GM23338 (cell line): ENCODE results near the gene SIVA1. TPM values are rescaled to one million over a fixed set of nuclear protein-coding genes. Genes with fewer than 3 reads are reported as not detected.
A peak's percentile ranks its signal among the peaks of the same experiment; 100 is the strongest.

Experiments used
- ATAC-seq: fragments of 200-7000 bp; cut with Tn5 transposase; 3 replicates; pipeline ENCODE4 v1.9.1; 2020
- DNase-seq: peaks from one replicate; pipeline ENCODE4 v3.0.0-alpha.2; 2015; ENCODE audit warnings: low spot score
- H2AFZ ChIP-seq: fragments of 200-600 bp; sonication (generic); 2 replicates; pipeline ENCODE4 v1.8.0; 2016; ENCODE audit warnings: antibody characterized with exemption, mild to moderate bottlenecking, moderate library complexity
- H3F3A ChIP-seq: fragments of 200-600 bp; sonication (generic); replicated peaks from 2 replicates; pipeline ENCODE4 v1.8.0; 2017; ENCODE audit warnings: antibody characterized with exemption, mixed run types, low read depth
- H3K27ac ChIP-seq: fragments of 200-600 bp; sonication (generic); 2 replicates; pipeline ENCODE4 v1.6.1; 2016; ENCODE audit warnings: low read depth
- H3K27me3 ChIP-seq: fragments of 200-600 bp; sonication (generic); 2 replicates; pipeline ENCODE4 v1.8.0; 2016; ENCODE audit warnings: mild to moderate bottlenecking, mixed run types, moderate library complexity; ENCODE audit not compliant: insufficient read depth
- H3K36me3 ChIP-seq: fragments of 200-600 bp; sonication (generic); 2 replicates; pipeline ENCODE4 v1.8.0; 2016; ENCODE audit warnings: mild to moderate bottlenecking; ENCODE audit not compliant: insufficient read depth
- H3K4me1 ChIP-seq: fragments of 200-600 bp; sonication (generic); 2 replicates; pipeline ENCODE4 v1.8.0; 2016; ENCODE audit warnings: mild to moderate bottlenecking, moderate library complexity; ENCODE audit not compliant: insufficient read depth
- H3K4me2 ChIP-seq: fragments of 200-600 bp; sonication (generic); 2 replicates; pipeline ENCODE4 v1.7.1; 2017; ENCODE audit warnings: mixed run types
- H3K4me3 ChIP-seq: fragments of 200-600 bp; sonication (generic); 2 replicates; pipeline ENCODE4 v1.6.1; 2016; ENCODE audit warnings: mixed run types
- H3K79me2 ChIP-seq: fragments of 200-600 bp; sonication (generic); replicated peaks from 2 replicates; pipeline ENCODE4 v1.8.0; 2017; ENCODE audit warnings: mild to moderate bottlenecking; ENCODE audit not compliant: insufficient read depth
- H3K9me2 ChIP-seq: fragments of 200-600 bp; sonication (generic); 2 replicates; pipeline ENCODE4 v1.8.0; 2017; ENCODE audit not compliant: insufficient read depth
- H4K20me1 ChIP-seq: fragments of 200-600 bp; sonication (generic); replicated peaks from 2 replicates; pipeline ENCODE4 v1.8.0; 2017; ENCODE audit warnings: mild to moderate bottlenecking; ENCODE audit not compliant: insufficient read depth
- H3K27ac Mint-ChIP-seq: 2 replicates; pipeline ENCODE4 v1.8.0; 2020; ENCODE audit warnings: inconsistent platforms, mild to moderate bottlenecking, moderate library complexity, mixed read lengths
- H3K27me3 Mint-ChIP-seq: 3 replicates; pipeline ENCODE4 v1.8.0; 2022; ENCODE audit warnings: low read depth, mild to moderate bottlenecking, moderate library complexity, mixed read lengths, inconsistent platforms; ENCODE audit not compliant: insufficient read depth, poor library complexity
- H3K36me3 Mint-ChIP-seq: 3 replicates; pipeline ENCODE4 v1.8.0; 2021; ENCODE audit warnings: low read depth, mild to moderate bottlenecking, inconsistent platforms, moderate library complexity, mixed read lengths
- H3K4me1 Mint-ChIP-seq: 3 replicates; pipeline ENCODE4 v1.8.0; 2020; ENCODE audit warnings: mild to moderate bottlenecking, inconsistent platforms, mixed read lengths
- H3K4me3 Mint-ChIP-seq: 3 replicates; pipeline ENCODE4 v1.8.0; 2021; ENCODE audit warnings: moderate library complexity, mild to moderate bottlenecking, inconsistent platforms, mixed read lengths
- H3K9me3 Mint-ChIP-seq: 3 replicates; pipeline ENCODE4 v1.8.0; 2020; ENCODE audit warnings: moderate library complexity, mild to moderate bottlenecking, inconsistent platforms, mixed read lengths
- CREB1 ChIP-seq: fragments of 250-450 bp; sonication (Bioruptor Pico); IDR thresholded peaks from 2 replicates; pipeline ENCODE4 v1.5.0; 2020; ENCODE audit warnings: low read depth, mild to moderate bottlenecking, moderate library complexity
- CTCF ChIP-seq, 2 experiments: fragments of 200-600 bp in 1 of 2; sonication (generic) in 1 of 2; conservative IDR thresholded peaks; 2 replicates each; pipeline versions ENCODE4 v1.5.1 to v1.6.1; 2016 to 2017; ENCODE audit warnings: antibody characterized with exemption in 2 of 2, low read depth in 2 of 2, mild to moderate bottlenecking in 2 of 2, moderate library complexity in 1 of 2
- ETS1 ChIP-seq: IDR thresholded peaks from 2 replicates; pipeline ENCODE4 v1.6.1; 2016; ENCODE audit warnings: antibody characterized with exemption
- EZH2 ChIP-seq: fragments of 200-600 bp; sonication (generic); IDR thresholded peaks from one replicate; pipeline ENCODE4 v1.8.0; 2017; ENCODE audit warnings: antibody characterized with exemption, mild to moderate bottlenecking, low read depth; ENCODE audit not compliant: unreplicated experiment
- EZH2phosphoT487 ChIP-seq: fragments of 200-600 bp; sonication (generic); IDR thresholded peaks from one replicate; pipeline ENCODE4 v1.8.1; 2018; ENCODE audit warnings: antibody characterized with exemption; ENCODE audit not compliant: unreplicated experiment
- JUNB ChIP-seq: IDR thresholded peaks from one replicate; pipeline ENCODE4 v1.6.1; 2016; ENCODE audit warnings: antibody characterized with exemption; ENCODE audit not compliant: unreplicated experiment
- NANOG ChIP-seq: IDR thresholded peaks from 2 replicates; pipeline ENCODE4 v1.6.1; 2016; ENCODE audit warnings: antibody characterized with exemption, borderline replicate concordance
- POLR2AphosphoS5 ChIP-seq: IDR thresholded peaks from 2 replicates; pipeline ENCODE4 v1.6.1; 2016; ENCODE audit warnings: antibody characterized with exemption, low read depth
- REST ChIP-seq: IDR thresholded peaks from one replicate; pipeline ENCODE4 v1.6.1; 2018; ENCODE audit warnings: antibody characterized with exemption; ENCODE audit not compliant: unreplicated experiment
- STAT1 ChIP-seq: IDR thresholded peaks from one replicate; pipeline ENCODE4 v1.6.1; 2016; ENCODE audit warnings: antibody characterized with exemption; ENCODE audit not compliant: unreplicated experiment
- ZNF114 ChIP-seq: fragments of 250-450 bp; sonication (Bioruptor Pico); IDR thresholded peaks from 2 replicates; pipeline ENCODE4 v1.5.0; 2020; ENCODE audit warnings: mild to moderate bottlenecking, moderate library complexity
- ZNF331 ChIP-seq: fragments of 250-450 bp; sonication (Bioruptor Pico); IDR thresholded peaks from 2 replicates; pipeline ENCODE4 v1.5.0; 2020; ENCODE audit warnings: low read depth, mild to moderate bottlenecking, moderate library complexity
- ZNF462 ChIP-seq: fragments of 250-450 bp; sonication (Bioruptor Pico); IDR thresholded peaks from 2 replicates; pipeline ENCODE4 v1.5.0; 2020; ENCODE audit warnings: mild to moderate bottlenecking, moderate library complexity
- polyA plus RNA-seq: library from polyadenylated mRNA; unstranded; fragments of >200 nt; fragmentation: Nextera tagmentation; extraction: Ambion mirVana; gene quantifications from 2 replicates; pipeline ENCODE4 v1.2.1, GENCODE V29; 2016
- total RNA-seq: library from RNA; depleted of rRNA; stranded (reverse); fragments of >200 nt; shearing (Covaris generic); gene quantifications from 2 replicates; pipeline ENCODE4 v1.2.3, GENCODE V29; 2014

SIVA1 gene
- total and polyA plus RNA-seq, 2 experiments from 2014 or later, result 215 to 392 TPM

GRCh38 chr14:104766256-104766862 is 13.4 kb downstream of the SIVA1 start:
- H3K27ac ChIP-seq, result no peak overlapping the region
- 0 out of 2 replicates have a peak, but pooled peaks cover 6% of the 10 kb centered on the region for H4K20me1 ChIP-seq
- TF ChIP-seq REST (no peak), ZNF114 (no peak), JUNB (no peak), POLR2AphosphoS5 (no peak), NANOG (no peak), CREB1 (CRISPR knock-in tag) (no peak), ZNF462 (no peak), STAT1 (no peak), ZNF331 (no peak), EZH2 (no peak), EZH2phosphoT487 (no peak), CTCF (conservative IDR thresholded peaks at IDR 0.05; ENCODE audit: low read depth in 2 of 2) (no peak), ETS1 (no peak)
- H3K9me3 Mint-ChIP-seq, result peaks cover 12% of the 10 kb centered on the region
- H3K4me1 Mint-ChIP-seq, result peaks cover 18% of the 10 kb centered on the region
- peaks cover 48% of the 10 kb centered on the region for H3K36me3 Mint-ChIP-seq
- H3K4me3 Mint-ChIP-seq, result peak overlapping the region; percentile 59
- ATAC-seq (no peak), DNase-seq (no peak)
- H3K4me2 ChIP-seq, result no peak overlapping the region
- H2AFZ ChIP-seq, result no peak overlapping the region
- 0 out of 2 replicates have a peak, but pooled peaks cover 4% of the 10 kb centered on the region for H3K36me3 ChIP-seq
- H3K27me3 ChIP-seq, result no peaks in the 10 kb centered on the region
- H3K79me2 ChIP-seq, result no peaks in the 10 kb centered on the region
- H3K4me3 ChIP-seq, result no peak overlapping the region
- no peak overlapping the region; the same call in 1 of the 2 replicates for H3K27ac Mint-ChIP-seq
- peaks cover 11% of the 10 kb centered on the region for H3K4me1 ChIP-seq
- no peaks in the 10 kb centered on the region; the same call in 1 of the 2 replicates for H3K9me2 ChIP-seq
- peaks cover 9% of the 10 kb centered on the region; the same call in 1 of the 2 replicates for H3F3A ChIP-seq
- H3K27me3 Mint-ChIP-seq, result peaks cover 3% of the 10 kb centered on the region
